Measurements from ENCODE around the gene FAM187B.

- no peak for TF ChIP-seq POLR2A (IDR thresholded peaks at IDR 0.05)
- TF ChIP-seq CTCF (IDR thresholded peaks at IDR 0.05) = no peak
Observed at GRCh38 chr19:35177377-35178274, 50.9 kb downstream of the FAM187B start.
